ENCODE data around the gene OR52E1. TPM values are rescaled to one million over a fixed set of nuclear protein-coding genes. Genes with fewer than 3 reads are reported as not detected.

The OR52E1 gene
- total and polyA plus RNA-seq, 9 of the 15 experiments (the other 6 are each of a cell fraction or from before 2014, with no cell fraction given), result not detected

GRCh38 chr11:5043380-5043779 is 26.0 kb upstream of the OR52E1 start (continued):
- no peak for TF ChIP-seq ZNF318 (IDR thresholded peaks at IDR 0.05; ENCODE audit: borderline replicate concordance in 1 of 2, low read depth in 1 of 2)
- no peak for TF ChIP-seq YY1 (IDR thresholded peaks at IDR 0.05; ENCODE audit: borderline replicate concordance in 1 of 3, control insufficient read depth in 1 of 3, extremely low read depth in 1 of 3, insufficient read depth in 3 of 3, insufficient read length in 1 of 3, insufficient replicate concordance in 2 of 3, low read depth in 1 of 3, low read length in 2 of 3)
